A549 (cell line): Measurements from ENCODE around the gene FSTL5. TPM values are rescaled to one million over a fixed set of nuclear protein-coding genes. Genes with fewer than 3 reads are reported as not detected.

Experiments
- ATAC-seq, 2 experiments: fragments of 200-7000 bp in 1 of 2; fragments of >200 bp in 1 of 2; cut with Nextera tagmentation in 1 of 2; cut with Tn5 transposase in 1 of 2; 3 replicates each; pipeline versions ENCODE4 v1.8.0 to v1.9.1; 2018 to 2020; ENCODE audit warnings: mild to moderate bottlenecking in 1 of 2, moderate library complexity in 1 of 2
- CTCF ChIA-PET: fragments of 300-600 bp; sonication (Branson Sonifier 250); formaldehyde crosslinking; extraction: SDS; loops from one replicate; lab custom pipeline; 2021; ENCODE audit warnings: antibody characterized with exemption, inconsistent platforms; lab: Yijun Ruan, JAX
- POLR2A ChIA-PET: fragments of 350-600 bp; formaldehyde crosslinking; extraction: SDS; loops from one replicate; lab custom pipeline; 2021; ENCODE audit warnings: antibody characterized with exemption, inconsistent platforms; lab: Yijun Ruan, JAX
- DNase-seq, 2 experiments: peaks; one replicate each; pipeline versions ENCODE4 v3.0.0 to v3.0.0-alpha.2; 2011 to 2016; ENCODE audit warnings: low read depth in 1 of 2, low spot score in 1 of 2
- FAIRE-seq: peaks from 2 replicates; lab custom pipeline; 2011; peaks lifted over from hg19 to GRCh38; lab: Jason Lieb, UNC
- H3K27ac ChIP-seq, 2 experiments: fragments of >200 bp; sonication (Bioruptor Twin); formaldehyde crosslinking; 3 replicates each; pipeline ENCODE4 v1.5.1; 2016 to 2017
- H3K4me1 ChIP-seq: fragments of >200 bp; sonication (Bioruptor Twin); formaldehyde crosslinking; 3 replicates; pipeline ENCODE4 v1.6.1; 2016
- H3K4me2 ChIP-seq: fragments of >200 bp; sonication (Bioruptor Twin); formaldehyde crosslinking; 3 replicates; pipeline ENCODE4 v1.6.1; 2016
- H3K4me3 ChIP-seq: fragments of >200 bp; sonication (Bioruptor Twin); formaldehyde crosslinking; 3 replicates; pipeline ENCODE4 v1.5.1; 2016
- H3K9me3 ChIP-seq: fragments of >200 bp; sonication (Bioruptor Twin); formaldehyde crosslinking; 3 replicates; pipeline ENCODE4 v1.6.1; 2016
- BHLHE40 ChIP-seq: IDR thresholded peaks from 2 replicates; pipeline ENCODE4 v1.6.1; 2012; ENCODE audit warnings: low read depth, low read length, inconsistent platforms
- CHD4 ChIP-seq: fragments of 200-600 bp; sonication (generic); IDR thresholded peaks from 2 replicates; pipeline ENCODE4 v1.6.1; 2016; ENCODE audit warnings: antibody characterized with exemption, mild to moderate bottlenecking, borderline replicate concordance
- EHMT2 ChIP-seq: fragments of 200-600 bp; sonication (generic); IDR thresholded peaks from 2 replicates; pipeline ENCODE4 v1.6.1; 2016; ENCODE audit warnings: antibody characterized with exemption, low read depth, mild to moderate bottlenecking, moderate library complexity
- ESRRA ChIP-seq: fragments of 150-350 bp; IDR thresholded peaks from 2 replicates; pipeline ENCODE4 v1.6.1; 2014; ENCODE audit warnings: mild to moderate bottlenecking, low read length, borderline replicate concordance
- FOSB ChIP-seq: fragments of 250-450 bp; sonication (Bioruptor Pico); IDR thresholded peaks from 2 replicates; pipeline ENCODE4 v1.5.0; 2020; ENCODE audit warnings: mild to moderate bottlenecking, moderate library complexity
- GATA3 ChIP-seq: IDR thresholded peaks from 2 replicates; pipeline ENCODE4 v1.6.1; 2012; ENCODE audit warnings: borderline replicate concordance
- HOXA7 ChIP-seq: fragments of 250-450 bp; sonication (Bioruptor Pico); IDR thresholded peaks from 2 replicates; pipeline ENCODE4 v1.5.0; 2020; ENCODE audit warnings: mild to moderate bottlenecking, moderate library complexity
- JUN ChIP-seq, 2 experiments: fragments of >200 bp; sonication (Bioruptor Twin); formaldehyde crosslinking; IDR thresholded peaks; 2 replicates in 1 of 2; 3 replicates in 1 of 2; pipeline ENCODE4 v1.6.1; 2016 to 2017
- JUNB ChIP-seq: fragments of >200 bp; sonication (Bioruptor Twin); formaldehyde crosslinking; IDR thresholded peaks from 2 replicates; pipeline ENCODE4 v1.6.1; 2016
- KDM5A ChIP-seq: fragments of 200-600 bp; sonication (generic); IDR thresholded peaks from 2 replicates; pipeline ENCODE4 v1.6.1; 2016; ENCODE audit warnings: antibody characterized with exemption, mild to moderate bottlenecking
- MAFK ChIP-seq: fragments of 450-650 bp; IDR thresholded peaks from 2 replicates; pipeline ENCODE4 v1.6.1; 2014; ENCODE audit not compliant: partially characterized antibody
- MAZ ChIP-seq: fragments of 150-350 bp; IDR thresholded peaks from 2 replicates; pipeline ENCODE4 v1.6.1; 2014; ENCODE audit warnings: antibody characterized with exemption, low read depth, low read length, borderline replicate concordance
- RFX5 ChIP-seq: fragments of 450-650 bp; IDR thresholded peaks from 2 replicates; pipeline ENCODE4 v1.7.1; 2014; ENCODE audit warnings: antibody characterized with exemption, mild to moderate bottlenecking, moderate library complexity
- RNF2 ChIP-seq: fragments of 200-600 bp; sonication (generic); IDR thresholded peaks from 2 replicates; pipeline ENCODE4 v1.6.1; 2016; ENCODE audit warnings: low read depth, mild to moderate bottlenecking, antibody characterized with exemption, moderate library complexity, borderline replicate concordance
- SREBF2 ChIP-seq: fragments of 450-650 bp; IDR thresholded peaks from 2 replicates; pipeline ENCODE4 v1.6.1; 2014; ENCODE audit warnings: mild to moderate bottlenecking, moderate library complexity
- ZFP36 ChIP-seq: fragments of 450-650 bp; IDR thresholded peaks from 2 replicates; pipeline ENCODE4 v1.6.1; 2014; ENCODE audit warnings: borderline replicate concordance; ENCODE audit not compliant: partially characterized antibody
- ZNF302 ChIP-seq: fragments of 250-450 bp; sonication (Bioruptor Pico); IDR thresholded peaks from 2 replicates; pipeline ENCODE4 v1.9.0; 2021; ENCODE audit warnings: inconsistent platforms, mild to moderate bottlenecking, moderate library complexity
- ZSCAN20 ChIP-seq: fragments of 250-450 bp; sonication (Bioruptor Pico); IDR thresholded peaks from 2 replicates; pipeline ENCODE4 v1.8.0; 2022; ENCODE audit warnings: mild to moderate bottlenecking, moderate library complexity
- WGBS: methylation state at CpG from one replicate; pipeline ENCODE4 v1.1.6; 2017; ENCODE audit errors: missing lambda C conversion rate; 5-methylcytosine and 5-hydroxymethylcytosine counted together
- polyA plus RNA-seq, 4 experiments: library from polyadenylated mRNA; depleted of rRNA in 3 of 4; stranded (reverse); fragments of >200 nt; fragmentation: RNase III in 1 of 4; extraction: RNeasy Plus Mini Kit Qiagen cat#74134 plus additional on column Dnase treatment in 1 of 4; gene quantifications; 2 replicates in 3 of 4; 3 replicates in 1 of 4; pipeline ENCODE4 v1.2.3, GENCODE V29; 2011 to 2017
- TF ChIP-seq, protein P1 (sequence below): IDR thresholded peaks from 2 replicates; pipeline ENCODE4 v1.6.1; 2012
- TF ChIP-seq, protein P2 (sequence below): fragments of 150-350 bp; IDR thresholded peaks from 2 replicates; pipeline ENCODE4 v1.6.1; 2014; ENCODE audit warnings: low read depth, mild to moderate bottlenecking, low read length
- TF ChIP-seq, protein P3 (sequence below): fragments of 250-450 bp; sonication (Bioruptor Pico); IDR thresholded peaks from 2 replicates; pipeline ENCODE4 v1.5.0; 2021; ENCODE audit warnings: mild to moderate bottlenecking, moderate library complexity, borderline replicate concordance
- TF ChIP-seq, protein P4 (sequence below): fragments of >200 bp; sonication (Bioruptor Twin); formaldehyde crosslinking; IDR thresholded peaks from 3 replicates; pipeline ENCODE4 v1.6.1; 2016

The FSTL5 gene
- polyA plus RNA-seq, 2 of the 4 experiments (the other 2 are of a cell fraction): 0.06 to 0.10 TPM

DNA sequence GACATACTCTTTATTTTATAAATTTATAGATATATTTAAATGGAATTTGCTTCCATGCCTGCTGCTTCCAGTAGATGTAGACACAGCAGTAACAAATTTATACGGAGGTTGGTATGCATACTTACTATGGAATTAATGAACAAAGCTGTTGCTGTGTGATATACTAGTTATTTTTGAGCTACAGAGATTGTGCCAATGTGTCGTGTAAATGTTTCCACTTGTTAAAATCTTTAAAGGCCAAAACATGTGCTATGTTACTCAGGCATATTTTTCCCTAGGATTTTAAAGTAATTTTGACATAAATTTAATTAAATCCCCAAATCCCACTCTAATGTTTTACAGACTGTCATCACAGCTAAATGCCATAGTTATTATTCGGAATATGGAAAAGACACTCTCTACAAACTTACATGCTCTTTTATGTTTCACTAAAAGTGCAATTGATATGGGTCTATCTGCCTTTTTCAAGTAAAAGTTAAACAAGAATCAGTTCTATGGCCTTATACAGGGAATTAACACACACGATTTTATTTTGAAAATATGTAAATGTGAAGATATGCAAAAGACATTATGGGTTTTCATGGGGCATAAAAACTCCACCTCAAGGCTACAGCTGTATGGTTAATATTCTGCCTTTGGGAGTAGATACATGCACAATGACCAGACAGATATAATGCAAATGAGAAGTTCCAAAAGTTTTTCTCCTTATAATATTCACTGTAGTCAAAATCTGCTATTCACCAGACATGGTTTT, 256.8 kb downstream of the FSTL5 start (continued):
- no peak for TF ChIP-seq FOSB
- TF ChIP-seq MAZ: no peak
- no peak for TF ChIP-seq JUN (IDR thresholded peaks at IDR 0.05)
- no peak for TF ChIP-seq EHMT2
- no peak for TF ChIP-seq JUNB
- TF ChIP-seq MAFK: no peak
- TF ChIP-seq SREBF2: no peak
- no peak for TF ChIP-seq ZSCAN20 (CRISPR knock-in tag)
- TF ChIP-seq, all 56 proteins: peak for 0

DNA sequence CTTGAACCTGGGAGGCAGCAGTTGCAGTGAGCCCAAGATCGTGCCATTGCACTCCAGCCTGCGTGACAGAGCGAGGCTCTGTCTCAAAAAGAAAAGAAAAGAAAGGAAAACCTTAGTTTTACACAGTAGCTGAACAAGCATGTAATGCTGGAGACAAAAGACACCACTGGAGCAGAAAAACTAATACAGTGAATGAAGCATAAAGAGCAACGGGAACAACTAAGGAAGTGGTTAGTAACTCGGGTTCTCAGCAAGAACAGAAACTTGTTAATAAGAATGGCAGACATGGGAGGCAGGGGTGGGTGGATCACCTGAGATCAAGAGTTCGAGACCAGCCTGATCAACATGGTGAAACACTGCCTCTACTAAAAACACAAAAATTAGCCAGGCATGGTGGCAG, 263.7 kb downstream of the FSTL5 start:
- H3K4me2 ChIP-seq: no peak overlapping the region
- no peaks in the 10 kb centered on the region for H3K4me1 ChIP-seq
- 71% methylated on average over 6 of the region's 6 CpGs for WGBS
- ATAC-seq (no peak), FAIRE-seq (no peak), DNase-seq (no peak)
- H3K4me3 ChIP-seq: no peak overlapping the region
- TF ChIP-seq, protein P1, sequence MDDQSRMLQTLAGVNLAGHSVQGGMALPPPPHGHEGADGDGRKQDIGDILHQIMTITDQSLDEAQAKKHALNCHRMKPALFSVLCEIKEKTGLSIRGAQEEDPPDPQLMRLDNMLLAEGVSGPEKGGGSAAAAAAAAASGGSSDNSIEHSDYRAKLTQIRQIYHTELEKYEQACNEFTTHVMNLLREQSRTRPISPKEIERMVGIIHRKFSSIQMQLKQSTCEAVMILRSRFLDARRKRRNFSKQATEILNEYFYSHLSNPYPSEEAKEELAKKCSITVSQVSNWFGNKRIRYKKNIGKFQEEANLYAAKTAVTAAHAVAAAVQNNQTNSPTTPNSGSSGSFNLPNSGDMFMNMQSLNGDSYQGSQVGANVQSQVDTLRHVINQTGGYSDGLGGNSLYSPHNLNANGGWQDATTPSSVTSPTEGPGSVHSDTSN: no peak
- TF ChIP-seq GATA3: no peak
- no peak for TF ChIP-seq BHLHE40
- no peak for TF ChIP-seq KDM5A
- TF ChIP-seq, protein P2, sequence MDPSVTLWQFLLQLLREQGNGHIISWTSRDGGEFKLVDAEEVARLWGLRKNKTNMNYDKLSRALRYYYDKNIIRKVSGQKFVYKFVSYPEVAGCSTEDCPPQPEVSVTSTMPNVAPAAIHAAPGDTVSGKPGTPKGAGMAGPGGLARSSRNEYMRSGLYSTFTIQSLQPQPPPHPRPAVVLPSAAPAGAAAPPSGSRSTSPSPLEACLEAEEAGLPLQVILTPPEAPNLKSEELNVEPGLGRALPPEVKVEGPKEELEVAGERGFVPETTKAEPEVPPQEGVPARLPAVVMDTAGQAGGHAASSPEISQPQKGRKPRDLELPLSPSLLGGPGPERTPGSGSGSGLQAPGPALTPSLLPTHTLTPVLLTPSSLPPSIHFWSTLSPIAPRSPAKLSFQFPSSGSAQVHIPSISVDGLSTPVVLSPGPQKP: no peak
- TF ChIP-seq JUNB: no peak
- TF ChIP-seq HOXA7 (CRISPR knock-in tag): no peak
- no peak for TF ChIP-seq ESRRA
- no peak for TF ChIP-seq CHD4
- TF ChIP-seq ZNF302: no peak
- no peak for TF ChIP-seq RNF2
- TF ChIP-seq, protein P3, sequence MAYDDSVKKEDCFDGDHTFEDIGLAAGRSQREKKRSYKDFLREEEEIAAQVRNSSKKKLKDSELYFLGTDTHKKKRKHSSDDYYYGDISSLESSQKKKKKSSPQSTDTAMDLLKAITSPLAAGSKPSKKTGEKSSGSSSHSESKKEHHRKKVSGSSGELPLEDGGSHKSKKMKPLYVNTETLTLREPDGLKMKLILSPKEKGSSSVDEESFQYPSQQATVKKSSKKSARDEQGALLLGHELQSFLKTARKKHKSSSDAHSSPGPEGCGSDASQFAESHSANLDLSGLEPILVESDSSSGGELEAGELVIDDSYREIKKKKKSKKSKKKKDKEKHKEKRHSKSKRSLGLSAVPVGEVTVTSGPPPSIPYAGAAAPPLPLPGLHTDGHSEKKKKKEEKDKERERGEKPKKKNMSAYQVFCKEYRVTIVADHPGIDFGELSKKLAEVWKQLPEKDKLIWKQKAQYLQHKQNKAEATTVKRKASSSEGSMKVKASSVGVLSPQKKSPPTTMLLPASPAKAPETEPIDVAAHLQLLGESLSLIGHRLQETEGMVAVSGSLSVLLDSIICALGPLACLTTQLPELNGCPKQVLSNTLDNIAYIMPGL: no peak
- TF ChIP-seq RFX5: no peak
- no peak for TF ChIP-seq ZFP36
- TF ChIP-seq EHMT2: no peak
- TF ChIP-seq, protein P4, sequence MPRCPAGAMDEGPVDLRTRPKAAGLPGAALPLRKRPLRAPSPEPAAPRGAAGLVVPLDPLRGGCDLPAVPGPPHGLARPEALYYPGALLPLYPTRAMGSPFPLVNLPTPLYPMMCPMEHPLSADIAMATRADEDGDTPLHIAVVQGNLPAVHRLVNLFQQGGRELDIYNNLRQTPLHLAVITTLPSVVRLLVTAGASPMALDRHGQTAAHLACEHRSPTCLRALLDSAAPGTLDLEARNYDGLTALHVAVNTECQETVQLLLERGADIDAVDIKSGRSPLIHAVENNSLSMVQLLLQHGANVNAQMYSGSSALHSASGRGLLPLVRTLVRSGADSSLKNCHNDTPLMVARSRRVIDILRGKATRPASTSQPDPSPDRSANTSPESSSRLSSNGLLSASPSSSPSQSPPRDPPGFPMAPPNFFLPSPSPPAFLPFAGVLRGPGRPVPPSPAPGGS: no peak
- H3K27ac ChIP-seq: no peak overlapping the region
- ChIA-PET CTCF (no interaction called here), POLR2A (no interaction called here)
- H3K9me3 ChIP-seq: no peaks in the 10 kb centered on the region
